ENCODE results near the gene VEGFA. TPM values are rescaled to one million over a fixed set of nuclear protein-coding genes. Genes with fewer than 3 reads are reported as not detected.

The VEGFA gene
- polyA plus RNA-seq, 3 donors, result 19.0 to 454 (median 32.0) TPM

GRCh38 chr6:43742285-43742684 is 27.7 kb upstream of the VEGFA start:
- Histone ChIP-seq H3K4me1 (ENCODE audit: control insufficient read depth in 1 of 2, insufficient read depth in 2 of 2, low read length in 2 of 2) (peaks cover 0 to 4% of the 10 kb centered on the region in 2 donors), H3K27ac (ENCODE audit: low read depth in 1 of 2, low read length in 2 of 2) (no peak overlapping the region), H3K9ac (ENCODE audit: insufficient read depth, low read length, poor library complexity, severe bottlenecking) (no peak overlapping the region), H3K4me2 (replicated peaks; ENCODE audit: extremely low read depth, low read length, poor library complexity, severe bottlenecking) (no peak overlapping the region), H3K27me3 (ENCODE audit: control insufficient read depth in 2 of 2, insufficient read depth in 2 of 2, low read length in 2 of 2) (no peaks in the 10 kb centered on the region), H2AFZ (ENCODE audit: insufficient read depth, low read depth, low read length, poor library complexity, severe bottlenecking) (no peak overlapping the region), H4K20me1 (ENCODE audit: insufficient read depth, low read length) (no peaks in the 10 kb centered on the region), H3K4me3 (replicated peaks in 1 of 3; ENCODE audit: low read depth in 2 of 3, low read length in 3 of 3) (no peak overlapping the region), H3K36me3 (replicated peaks in 1 of 2; ENCODE audit: control insufficient read depth in 1 of 2, insufficient read depth in 2 of 2, low read length in 2 of 2) (no peaks in the 10 kb centered on the region), H3K9me3 (replicated peaks in 1 of 2; ENCODE audit: control insufficient read depth in 1 of 2, insufficient read depth in 1 of 2, low read length in 2 of 2) (no peaks in the 10 kb centered on the region), H3K79me2 (ENCODE audit: insufficient read depth, low read length) (no peaks in the 10 kb centered on the region)
- H3K27me3 Mint-ChIP-seq (ENCODE audit: low read depth in 3 of 3), result peaks cover 5 to 15% (median 9%) of the 10 kb centered on the region in 3 donors
- no peaks in the 10 kb centered on the region for H3K36me3 Mint-ChIP-seq
- peaks cover 6% of the 10 kb centered on the region for H3K4me1 Mint-ChIP-seq
- no peak overlapping the region for H3K27ac Mint-ChIP-seq
- intact Hi-C loops (cut with micrococcal nuclease), result no loop called here
- H3K9me3 Mint-ChIP-seq, result no peaks in the 10 kb centered on the region
- no CpG with 5 or more reads among the region's 3 CpGs for WGBS (ENCODE audit: insufficient coverage)
- DNase-seq, result no peak
- TF ChIP-seq CTCF (IDR thresholded peaks at IDR 0.05), result no peak
- no peak overlapping the region for H3K4me3 Mint-ChIP-seq

- Mint-ChIP-seq H3K9me3 (no peaks in the 10 kb centered on the region), H3K27me3 (ENCODE audit: low read depth in 3 of 3) (peaks cover 3 to 18% (median 9%) of the 10 kb centered on the region in 3 donors), H3K4me3 (no peak overlapping the region), H3K27ac (peak overlapping the region in 1 of 7 donors; percentile 6), H3K4me1 (peaks cover 6% of the 10 kb centered on the region), H3K36me3 (no peaks in the 10 kb centered on the region)
- Histone ChIP-seq H3K4me1 (ENCODE audit: control insufficient read depth in 1 of 2, insufficient read depth in 2 of 2, low read length in 2 of 2) (peaks cover 0 to 4% of the 10 kb centered on the region in 2 donors), H4K20me1 (ENCODE audit: insufficient read depth, low read length) (no peaks in the 10 kb centered on the region), H3K9ac (ENCODE audit: insufficient read depth, low read length, poor library complexity, severe bottlenecking) (no peak overlapping the region), H3K79me2 (ENCODE audit: insufficient read depth, low read length) (no peaks in the 10 kb centered on the region), H3K4me3 (replicated peaks in 1 of 3; ENCODE audit: low read depth in 2 of 3, low read length in 3 of 3) (no peak overlapping the region), H2AFZ (ENCODE audit: insufficient read depth, low read depth, low read length, poor library complexity, severe bottlenecking) (no peak overlapping the region), H3K4me2 (replicated peaks; ENCODE audit: extremely low read depth, low read length, poor library complexity, severe bottlenecking) (no peak overlapping the region), H3K9me3 (replicated peaks in 1 of 2; ENCODE audit: control insufficient read depth in 1 of 2, insufficient read depth in 1 of 2, low read length in 2 of 2) (no peaks in the 10 kb centered on the region), H3K27me3 (ENCODE audit: control insufficient read depth in 2 of 2, insufficient read depth in 2 of 2, low read length in 2 of 2) (peaks cover 0 to under 1% of the 10 kb centered on the region in 2 donors), H3K36me3 (replicated peaks in 1 of 2; ENCODE audit: control insufficient read depth in 1 of 2, insufficient read depth in 2 of 2, low read length in 2 of 2) (no peaks in the 10 kb centered on the region), H3K27ac (ENCODE audit: low read depth in 1 of 2, low read length in 2 of 2) (no peak overlapping the region)
- intact Hi-C loops (cut with micrococcal nuclease), result no loop called here
- 96% methylated on average over 5 of the region's 9 CpGs for WGBS (ENCODE audit: insufficient coverage)
- no peak for DNase-seq
- TF ChIP-seq CTCF (IDR thresholded peaks at IDR 0.05), result no peak
Measured at GRCh38 chr6:43742931-43743632, 26.9 kb upstream of the VEGFA start.

Measured in CD14-positive monocyte (primary cell).